B cell (primary cell): ENCODE data around the gene ZP2. TPM values are rescaled to one million over a fixed set of nuclear protein-coding genes. Genes with fewer than 3 reads are reported as not detected.

Experiments
- ATAC-seq: fragments of 200-7000 bp; cut with Tn5 transposase; one replicate; pipeline ENCODE4 v1.10.0; 2021; ENCODE audit warnings: low read depth, mild to moderate bottlenecking, moderate number of reproducible peaks, moderate library complexity
- CTCF ChIA-PET: fragments of 350-600 bp; sonication (Branson Sonifier 250); formaldehyde crosslinking; loops from one replicate; lab custom pipeline; 2021; ENCODE audit warnings: antibody characterized with exemption, inconsistent platforms; lab: Charles Lee
- POLR2A ChIA-PET: fragments of 350-600 bp; sonication (Branson Sonifier 250); formaldehyde crosslinking; loops from one replicate; lab custom pipeline; 2021; ENCODE audit warnings: antibody characterized with exemption; lab: Charles Lee
- DNase-seq: peaks from one replicate; pipeline ENCODE4 v3.0.0; 2013
- H2AFZ ChIP-seq: 2 replicates; pipeline ENCODE4 v1.6.1; 2012; ENCODE audit warnings: mild to moderate bottlenecking, low read depth, low read length; ENCODE audit not compliant: insufficient read depth, poor library complexity, severe bottlenecking
- H3K27ac ChIP-seq, 2 donors: 1 replicate in 1 of 2; 2 replicates in 1 of 2; pipeline ENCODE4 v1.5.1; 2012 to 2013; ENCODE audit warnings: low read length in 2 of 2, mild to moderate bottlenecking in 2 of 2, moderate library complexity in 1 of 2
- H3K27me3 ChIP-seq, 4 experiments: fragments of 200-600 bp in 1 of 4; sonication (generic) in 1 of 4; replicated peaks in 1 of 4; 1 replicate in 2 of 4; 2 replicates in 2 of 4; pipeline versions ENCODE4 v1.6.1 to v1.7.0; 2013 to 2016; ENCODE audit warnings: low read length in 3 of 4, mild to moderate bottlenecking in 2 of 4, mixed read lengths in 1 of 4, moderate library complexity in 1 of 4; ENCODE audit not compliant: insufficient read depth in 4 of 4, control insufficient read depth in 3 of 4; ENCODE audit errors: control extremely low read depth in 1 of 4
- H3K36me3 ChIP-seq, 2 experiments: replicated peaks in 1 of 2; 1 replicate in 1 of 2; 2 replicates in 1 of 2; pipeline versions ENCODE4 v1.6.1 to v1.7.1; 2013; ENCODE audit warnings: low read length in 1 of 2; ENCODE audit not compliant: insufficient read depth in 2 of 2, control insufficient read depth in 1 of 2; ENCODE audit errors: control extremely low read depth in 1 of 2, extremely low read depth in 1 of 2
- H3K4me1 ChIP-seq, 2 donors: fragments of 200-600 bp in 1 of 2; sonication (generic) in 1 of 2; 1 replicate in 1 of 2; 2 replicates in 1 of 2; pipeline versions ENCODE4 v1.5.1 to v1.6.1; 2013 to 2017; ENCODE audit warnings: low read length in 2 of 2; ENCODE audit not compliant: control insufficient read depth in 2 of 2, insufficient read depth in 2 of 2
- H3K4me2 ChIP-seq: replicated peaks from 2 replicates; pipeline ENCODE3; 2012; ENCODE audit warnings: mild to moderate bottlenecking, low read depth, low read length; ENCODE audit not compliant: poor library complexity, severe bottlenecking
- H3K4me3 ChIP-seq, 5 experiments: fragments of 200-600 bp in 1 of 5; sonication (generic) in 1 of 5; 1 replicate in 3 of 5; 2 replicates in 2 of 5; pipeline versions ENCODE4 v1.5.1 to v1.7.0; 2011 to 2016; ENCODE audit warnings: low read length in 4 of 5, mild to moderate bottlenecking in 4 of 5, low read depth in 2 of 5, control low read depth in 1 of 5, moderate library complexity in 1 of 5; ENCODE audit not compliant: insufficient read depth in 1 of 5; ENCODE audit errors: control extremely low read depth in 1 of 5, extremely low read depth in 1 of 5
- H3K79me2 ChIP-seq: fragments of 200-600 bp; sonication (generic); one replicate; pipeline ENCODE4 v1.6.0; 2016; ENCODE audit warnings: low read length; ENCODE audit not compliant: control insufficient read depth, insufficient read depth
- H3K9ac ChIP-seq: fragments of 200-600 bp; sonication (generic); 2 replicates; pipeline ENCODE4 v1.6.1; 2017; ENCODE audit warnings: mild to moderate bottlenecking, low read length, moderate library complexity
- H3K9me3 ChIP-seq, 3 donors: one replicate each; pipeline versions ENCODE4 v1.6.1 to v1.7.1; 2013; ENCODE audit warnings: low read length in 2 of 3; ENCODE audit not compliant: control insufficient read depth in 2 of 3, insufficient read depth in 1 of 3; ENCODE audit errors: control extremely low read depth in 1 of 3
- H4K20me1 ChIP-seq: 2 replicates; pipeline ENCODE4 v1.6.0; 2012; ENCODE audit warnings: mild to moderate bottlenecking, low read length; ENCODE audit not compliant: insufficient read depth, control insufficient read depth, poor library complexity, severe bottlenecking
- H3K27ac Mint-ChIP-seq: one replicate; pipeline ENCODE4 v1.8.0; 2021; ENCODE audit warnings: mixed read lengths
- H3K27me3 Mint-ChIP-seq: one replicate; pipeline ENCODE4 v1.8.0; 2021; ENCODE audit warnings: mixed read lengths
- H3K4me1 Mint-ChIP-seq: one replicate; pipeline ENCODE4 v1.8.0; 2021; ENCODE audit warnings: mixed read lengths
- H3K4me3 Mint-ChIP-seq: one replicate; pipeline ENCODE4 v1.8.0; 2021; ENCODE audit warnings: mixed read lengths
- H3K9me3 Mint-ChIP-seq: one replicate; pipeline ENCODE4 v1.8.0; 2022; ENCODE audit warnings: mixed read lengths; ENCODE audit not compliant: insufficient read depth
- EZH2 ChIP-seq: IDR thresholded peaks from 2 replicates; pipeline ENCODE4 v1.6.1; 2012; ENCODE audit warnings: borderline replicate concordance, low read depth, mild to moderate bottlenecking, moderate library complexity, low read length; ENCODE audit not compliant: insufficient read depth, poor library complexity, severe bottlenecking
- WGBS: methylation state at CpG from one replicate; pipeline ENCODE4 v1.1.5; 2013; ENCODE audit warnings: missing lambda C conversion rate; ENCODE audit not compliant: insufficient coverage; 5-methylcytosine and 5-hydroxymethylcytosine counted together
- intact Hi-C: fragments of 100-400 bp; cut with micrococcal nuclease; formaldehyde crosslinking; loops from one replicate; pipeline ENCODE4 v1.10.0; 2022
- polyA plus RNA-seq: library from polyadenylated mRNA; depleted of rRNA; stranded (reverse); fragments of >200 nt; gene quantifications from 2 replicates; pipeline ENCODE4 v1.2.3, GENCODE V29; 2012
- total RNA-seq, 2 donors: library from RNA; stranded (reverse); fragments of 120-200 nt in 1 of 2; gene quantifications; 1 replicate in 1 of 2; 2 replicates in 1 of 2; pipeline versions ENCODE4 v1.2.3 to v1.2.4, GENCODE V29; 2013 to 2022
- TF ChIP-seq, protein P1 (sequence below): fragments of 200-600 bp; IDR thresholded peaks from one replicate; pipeline ENCODE4 v1.8.0; 2022; ENCODE audit warnings: antibody characterized with exemption, mild to moderate bottlenecking

The ZP2 gene
- total and polyA plus RNA-seq, 2 donors (not counting 1 experiment from before 2014, with no cell fraction given): not detected

DNA sequence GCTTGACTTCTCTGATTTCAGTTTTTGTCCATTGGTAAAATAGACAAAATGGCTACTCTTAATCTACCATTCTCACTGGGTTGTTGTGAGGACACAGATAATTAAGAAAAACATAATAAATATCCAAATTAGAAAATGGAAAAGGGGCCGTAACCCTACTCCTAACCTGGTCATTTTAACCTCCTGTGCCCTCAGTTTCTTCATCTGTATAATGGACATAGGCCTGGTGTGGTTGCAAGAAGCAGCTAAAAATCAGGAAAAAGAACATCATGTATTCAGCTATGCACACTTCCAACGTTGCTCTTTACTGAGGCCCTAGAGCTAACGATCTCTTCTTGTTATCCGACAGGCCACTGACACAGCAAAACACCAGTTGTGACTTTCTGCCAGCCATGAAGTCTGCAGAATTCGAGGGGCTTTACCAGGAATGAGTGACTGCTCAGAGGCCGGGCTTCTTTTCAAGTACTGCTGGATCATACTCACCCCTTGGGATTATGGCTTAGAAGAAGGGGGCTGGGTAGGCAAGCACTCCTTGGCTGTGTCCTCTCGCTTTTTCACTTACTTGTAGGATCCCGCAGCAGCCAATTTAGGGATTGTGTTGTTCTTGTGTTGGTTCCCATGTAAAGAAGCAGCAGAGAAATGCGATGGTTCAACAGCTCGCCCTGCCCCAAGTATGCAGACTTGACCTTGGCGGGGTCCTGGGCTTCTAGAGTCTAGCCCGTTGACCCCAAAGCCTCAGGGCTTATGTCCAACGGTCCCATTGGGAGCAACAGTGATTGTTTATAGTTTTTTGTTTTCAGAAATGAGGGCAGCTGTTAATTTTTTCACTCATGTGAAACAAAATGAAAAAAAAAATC, 32.0 kb downstream of the ZP2 start:
- H3K27ac Mint-ChIP-seq: no peak overlapping the region
- Histone ChIP-seq H3K36me3 (peaks cover 2 to 41% of the 10 kb centered on the region in 2 experiments), H2AFZ (no peak overlapping the region), H3K9ac (no peak overlapping the region), H3K4me2 (no peak overlapping the region), H3K79me2 (no peaks in the 10 kb centered on the region), H4K20me1 (no peaks in the 10 kb centered on the region), H3K4me3 (no peak overlapping the region), H3K27ac (no peak overlapping the region), H3K27me3 (no peaks in the 10 kb centered on the region), H3K4me1 (peaks cover 0 to 2% of the 10 kb centered on the region in 2 donors), H3K9me3 (peaks cover 0 to 4% (median 2%) of the 10 kb centered on the region in 3 donors)
- 97% methylated on average over 11 of the region's 13 CpGs for WGBS
- no peaks in the 10 kb centered on the region for H3K27me3 Mint-ChIP-seq
- ATAC-seq (no peak), DNase-seq (no peak)
- no peak for TF ChIP-seq EZH2
- TF ChIP-seq, protein P1, sequence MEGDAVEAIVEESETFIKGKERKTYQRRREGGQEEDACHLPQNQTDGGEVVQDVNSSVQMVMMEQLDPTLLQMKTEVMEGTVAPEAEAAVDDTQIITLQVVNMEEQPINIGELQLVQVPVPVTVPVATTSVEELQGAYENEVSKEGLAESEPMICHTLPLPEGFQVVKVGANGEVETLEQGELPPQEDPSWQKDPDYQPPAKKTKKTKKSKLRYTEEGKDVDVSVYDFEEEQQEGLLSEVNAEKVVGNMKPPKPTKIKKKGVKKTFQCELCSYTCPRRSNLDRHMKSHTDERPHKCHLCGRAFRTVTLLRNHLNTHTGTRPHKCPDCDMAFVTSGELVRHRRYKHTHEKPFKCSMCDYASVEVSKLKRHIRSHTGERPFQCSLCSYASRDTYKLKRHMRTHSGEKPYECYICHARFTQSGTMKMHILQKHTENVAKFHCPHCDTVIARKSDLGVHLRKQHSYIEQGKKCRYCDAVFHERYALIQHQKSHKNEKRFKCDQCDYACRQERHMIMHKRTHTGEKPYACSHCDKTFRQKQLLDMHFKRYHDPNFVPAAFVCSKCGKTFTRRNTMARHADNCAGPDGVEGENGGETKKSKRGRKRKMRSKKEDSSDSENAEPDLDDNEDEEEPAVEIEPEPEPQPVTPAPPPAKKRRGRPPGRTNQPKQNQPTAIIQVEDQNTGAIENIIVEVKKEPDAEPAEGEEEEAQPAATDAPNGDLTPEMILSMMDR: no peak
- H3K9me3 Mint-ChIP-seq: peaks cover 7% of the 10 kb centered on the region
- intact Hi-C loops: no loop called here
- ChIA-PET CTCF (no interaction called here), POLR2A (no interaction called here)
- H3K4me1 Mint-ChIP-seq: peaks cover 1% of the 10 kb centered on the region
- H3K4me3 Mint-ChIP-seq: no peak overlapping the region

DNA sequence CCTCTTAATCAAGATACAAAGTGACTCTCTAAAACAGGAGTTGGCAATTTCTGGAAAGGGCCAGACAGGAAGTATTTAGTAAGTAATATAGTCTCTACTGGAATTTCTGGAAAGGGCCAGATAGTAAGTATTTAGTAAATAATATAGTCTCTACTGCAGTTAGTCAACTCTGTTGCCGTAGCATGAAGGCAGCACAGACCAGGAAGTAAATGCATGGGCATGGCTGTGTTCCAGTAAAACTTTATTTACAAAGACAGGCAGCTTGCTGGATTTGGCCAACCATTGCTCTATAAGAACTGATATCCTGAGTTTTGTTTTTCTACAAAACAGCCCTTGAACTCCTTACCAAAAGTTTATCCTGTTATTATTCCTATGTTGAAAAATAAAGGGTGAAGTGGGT, 36.0 kb downstream of the ZP2 start:
- Histone ChIP-seq H2AFZ (no peak overlapping the region), H3K27me3 (no peaks in the 10 kb centered on the region), H3K4me1 (no peaks in the 10 kb centered on the region), H3K4me2 (no peak overlapping the region), H3K79me2 (no peaks in the 10 kb centered on the region), H4K20me1 (no peaks in the 10 kb centered on the region), H3K36me3 (peaks cover 0 to 50% of the 10 kb centered on the region in 2 experiments), H3K4me3 (no peak overlapping the region), H3K9ac (no peak overlapping the region), H3K27ac (no peak overlapping the region), H3K9me3 (peaks cover 0 to 3% (median 0%) of the 10 kb centered on the region in 3 donors)
- CTCF ChIA-PET: interaction anchor here (0.8 to 1.0 kb wide), 2 partner anchors 11 to 18 kb away, joined by 3 read pairs; no protein-coding TSS in a partner anchor
- Mint-ChIP-seq H3K27me3 (no peaks in the 10 kb centered on the region), H3K4me3 (no peak overlapping the region), H3K4me1 (no peaks in the 10 kb centered on the region), H3K9me3 (no peaks in the 10 kb centered on the region), H3K27ac (no peak overlapping the region)
- ATAC-seq: no peak
- intact Hi-C loops: no loop called here
- no peak for DNase-seq
- POLR2A ChIA-PET: no interaction called here
- WGBS: no CpG with 5 or more reads among the region's 1 CpG
- TF ChIP-seq, protein P1: no peak
- no peak for TF ChIP-seq EZH2
